H9 (cell line): ENCODE measurements around the gene TBX15. TPM values are rescaled to one million over a fixed set of nuclear protein-coding genes. Genes with fewer than 3 reads are reported as not detected.

Source experiments
- DNase-seq: peaks from one replicate; pipeline ENCODE4 v3.0.0-alpha.2; 2017
- H2AFZ ChIP-seq: one replicate; pipeline ENCODE4 v1.6.1; 2013; ENCODE audit warnings: mild to moderate bottlenecking, low read length, control low read depth, moderate library complexity
- H2AK5ac ChIP-seq: 2 replicates; pipeline ENCODE4 v1.6.1; 2013; ENCODE audit warnings: low read length, control low read depth, mixed read lengths; ENCODE audit not compliant: insufficient read length
- H2BK120ac ChIP-seq: one replicate; pipeline ENCODE4 v1.6.1; 2013; ENCODE audit warnings: low read depth, mild to moderate bottlenecking, low read length, control low read depth, inconsistent platforms; ENCODE audit not compliant: poor library complexity, severe bottlenecking
- H2BK12ac ChIP-seq: 2 replicates; pipeline ENCODE4 v1.6.1; 2013; ENCODE audit warnings: low read length, control low read depth, mixed read lengths, low read depth; ENCODE audit not compliant: insufficient read length
- H2BK15ac ChIP-seq: 2 replicates; pipeline ENCODE4 v1.6.1; 2013; ENCODE audit warnings: low read depth, low read length, control low read depth
- H2BK20ac ChIP-seq: one replicate; pipeline ENCODE4 v1.6.1; 2013; ENCODE audit warnings: low read depth, mild to moderate bottlenecking, low read length, control low read depth, inconsistent platforms; ENCODE audit not compliant: poor library complexity, severe bottlenecking
- H2BK5ac ChIP-seq: 2 replicates; pipeline ENCODE4 v1.6.1; 2013; ENCODE audit warnings: low read length, control low read depth, mixed read lengths; ENCODE audit not compliant: insufficient read length
- H3K14ac ChIP-seq: 2 replicates; pipeline ENCODE4 v1.6.1; 2013; ENCODE audit warnings: low read length, control low read depth; ENCODE audit not compliant: insufficient read depth
- H3K18ac ChIP-seq: 2 replicates; pipeline ENCODE4 v1.6.1; 2013; ENCODE audit warnings: low read depth, mild to moderate bottlenecking, mixed read lengths, low read length, control low read depth; ENCODE audit not compliant: insufficient read length
- H3K23ac ChIP-seq: 2 replicates; pipeline ENCODE4 v1.6.1; 2013; ENCODE audit warnings: low read length, control low read depth, mixed read lengths, low read depth; ENCODE audit not compliant: insufficient read length
- H3K23me2 ChIP-seq: 2 replicates; pipeline ENCODE4 v1.6.1; 2013; ENCODE audit warnings: low read depth, mild to moderate bottlenecking, mixed read lengths, low read length, control low read depth; ENCODE audit not compliant: insufficient read length, poor library complexity, severe bottlenecking
- H3K27ac ChIP-seq: 2 replicates; pipeline ENCODE4 v1.5.1; 2013; ENCODE audit warnings: low read length, control low read depth, mixed read lengths, low read depth; ENCODE audit not compliant: insufficient read length
- H3K27me3 ChIP-seq: 2 replicates; pipeline ENCODE4 v1.6.1; 2013; ENCODE audit warnings: low read length, control low read depth, inconsistent platforms; ENCODE audit not compliant: insufficient read depth
- H3K4ac ChIP-seq: 2 replicates; pipeline ENCODE4 v1.6.1; 2013; ENCODE audit warnings: low read depth, mild to moderate bottlenecking, control low read depth, inconsistent platforms, low read length, moderate library complexity
- H3K4me1 ChIP-seq: 2 replicates; pipeline ENCODE4 v1.6.1; 2013; ENCODE audit warnings: low read length, control low read depth, inconsistent platforms; ENCODE audit not compliant: insufficient read depth
- H3K4me2 ChIP-seq: 2 replicates; pipeline ENCODE4 v1.6.1; 2013; ENCODE audit warnings: low read length, control low read depth, mixed read lengths; ENCODE audit not compliant: insufficient read length, insufficient read depth
- H3K56ac ChIP-seq: 2 replicates; pipeline ENCODE4 v1.6.1; 2013; ENCODE audit warnings: low read depth, mild to moderate bottlenecking, mixed read lengths, low read length, control low read depth; ENCODE audit not compliant: insufficient read length
- H3K79me1 ChIP-seq: 2 replicates; pipeline ENCODE4 v1.6.1; 2013; ENCODE audit warnings: low read depth, mild to moderate bottlenecking, moderate library complexity, low read length, control low read depth, inconsistent platforms; ENCODE audit not compliant: insufficient read depth, poor library complexity, severe bottlenecking
- H3K79me2 ChIP-seq: 2 replicates; pipeline ENCODE4 v1.6.1; 2013; ENCODE audit warnings: low read length, control low read depth, inconsistent platforms; ENCODE audit not compliant: insufficient read depth
- H3K9ac ChIP-seq: 2 replicates; pipeline ENCODE4 v1.6.1; 2013; ENCODE audit warnings: low read length, control low read depth, mixed read lengths; ENCODE audit not compliant: insufficient read length; ENCODE audit errors: extremely low read depth
- H3K9me3 ChIP-seq: one replicate; pipeline ENCODE4 v1.6.1; 2013; ENCODE audit warnings: low read depth, low read length, inconsistent platforms; ENCODE audit not compliant: control insufficient read depth
- H3T11ph ChIP-seq: one replicate; pipeline ENCODE4 v1.6.1; 2013; ENCODE audit warnings: mild to moderate bottlenecking, low read length, control low read depth, inconsistent platforms
- H4K20me1 ChIP-seq: one replicate; pipeline ENCODE4 v1.6.1; 2013; ENCODE audit not compliant: control insufficient read depth, insufficient read length, insufficient read depth
- H4K5ac ChIP-seq: 2 replicates; pipeline ENCODE4 v1.6.1; 2013; ENCODE audit warnings: low read depth, mild to moderate bottlenecking, mixed read lengths, low read length, control low read depth; ENCODE audit not compliant: insufficient read length
- H4K8ac ChIP-seq: replicated peaks from 2 replicates; pipeline ENCODE4 v1.6.1; 2013; ENCODE audit warnings: low read length, control low read depth, mixed read lengths, low read depth; ENCODE audit not compliant: insufficient read length
- H4K91ac ChIP-seq: 2 replicates; pipeline ENCODE4 v1.6.1; 2013; ENCODE audit warnings: low read depth, mild to moderate bottlenecking, moderate library complexity, mixed read lengths, low read length, control low read depth; ENCODE audit not compliant: insufficient read length
- H3K27ac Mint-ChIP-seq, 3 experiments: 2 replicates in 2 of 3; 3 replicates in 1 of 3; pipeline ENCODE4 v1.8.0; 2020 to 2021; ENCODE audit warnings: mixed read lengths in 3 of 3, mild to moderate bottlenecking in 1 of 3, moderate library complexity in 1 of 3
- H3K27me3 Mint-ChIP-seq: 2 replicates; pipeline ENCODE4 v1.8.0; 2021; ENCODE audit warnings: low read depth, mild to moderate bottlenecking, moderate library complexity, mixed read lengths
- H3K36me3 Mint-ChIP-seq, 3 experiments: 2 replicates in 2 of 3; 3 replicates in 1 of 3; pipeline ENCODE4 v1.8.0; 2020 to 2021; ENCODE audit warnings: low read depth in 3 of 3, mixed read lengths in 3 of 3; ENCODE audit not compliant: insufficient read depth in 1 of 3
- H3K4me1 Mint-ChIP-seq, 2 experiments: 2 replicates each; pipeline ENCODE4 v1.8.0; 2020; ENCODE audit warnings: mixed read lengths in 2 of 2
- H3K4me3 Mint-ChIP-seq, 2 experiments: 2 replicates in 1 of 2; 3 replicates in 1 of 2; pipeline ENCODE4 v1.8.0; 2020 to 2021; ENCODE audit warnings: mild to moderate bottlenecking in 2 of 2, mixed read lengths in 2 of 2, moderate library complexity in 1 of 2
- H3K9me3 Mint-ChIP-seq, 2 experiments: 2 replicates in 1 of 2; 3 replicates in 1 of 2; pipeline ENCODE4 v1.8.0; 2020; ENCODE audit warnings: mild to moderate bottlenecking in 2 of 2, mixed read lengths in 2 of 2, moderate library complexity in 1 of 2
- CTCF ChIP-seq: fragments of 200-600 bp; sonication (generic); conservative IDR thresholded peaks from 3 replicates; pipeline ENCODE4 v1.8.0; 2021; ENCODE audit warnings: antibody characterized with exemption, mild to moderate bottlenecking
- WGBS: extraction: QIAGEN DNeasy Blood & Tissue Kit; methylation state at CpG from one replicate; pipeline ENCODE4 v1.1.7; 2013; ENCODE audit warnings: missing lambda C conversion rate, low lambda C conversion rate, mixed read lengths; ENCODE audit not compliant: insufficient read length; ENCODE audit errors: extremely low coverage; 5-methylcytosine and 5-hydroxymethylcytosine counted together
- total RNA-seq: library from RNA; stranded (reverse); gene quantifications from 2 replicates; pipeline ENCODE4 v1.2.1, GENCODE V29; 2021

Gene TBX15
- total RNA-seq, 1 experiment from 2014 or later = 0.07 TPM

- H3K9me3 Mint-ChIP-seq = peaks cover 2 to 4% of the 10 kb centered on the region in 2 experiments; a peak in 3 of 5 replicates
- Histone ChIP-seq H3K9me3 (no peaks in the 10 kb centered on the region), H3K4ac (no peak overlapping the region), H4K8ac (no peak overlapping the region), H3K23ac (no peak overlapping the region), H2BK15ac (no peak overlapping the region), H3T11ph (no peak overlapping the region), H3K9ac (no peak overlapping the region), H3K4me2 (no peak overlapping the region), H3K18ac (no peak overlapping the region), H3K23me2 (no peaks in the 10 kb centered on the region), H3K27me3 (no peaks in the 10 kb centered on the region), H3K79me1 (no peaks in the 10 kb centered on the region), H2BK20ac (no peak overlapping the region), H2AK5ac (no peak overlapping the region), H2AFZ (no peak overlapping the region), H2BK5ac (no peak overlapping the region), H3K79me2 (no peaks in the 10 kb centered on the region), H3K14ac (no peak overlapping the region), H2BK120ac (no peak overlapping the region), H3K4me1 (no peaks in the 10 kb centered on the region), H4K20me1 (no peaks in the 10 kb centered on the region), H4K5ac (no peak overlapping the region), H3K27ac (no peak overlapping the region), H4K91ac (no peak overlapping the region), H2BK12ac (no peak overlapping the region), H3K56ac (no peak overlapping the region)
- H3K27me3 Mint-ChIP-seq = peaks cover 2% of the 10 kb centered on the region; the same call in 1 of the 2 replicates
- H3K36me3 Mint-ChIP-seq = peaks cover 0 to 7% (median 0%) of the 10 kb centered on the region in 3 experiments; a peak in 2 of 7 replicates
- no peak overlapping the region for H3K27ac Mint-ChIP-seq
- H3K4me1 Mint-ChIP-seq = 0 out of 4 replicates have a peak, but pooled peaks cover 2% of the 10 kb centered on the region in 2 experiments
- no peak for DNase-seq
- WGBS = no CpG with 5 or more reads among the region's 2 CpGs
- no peak for TF ChIP-seq CTCF
- no peak overlapping the region for H3K4me3 Mint-ChIP-seq
Measured at GRCh38 chr1:118947790-118948189, 40.4 kb downstream of the TBX15 start.
